HL-60/S4 treated with retinoic acid at 250 ng/mL for 4 days and 3 days (cell line): ENCODE data around the gene RTF1.

Experiments used
- in situ Hi-C: fragments of 300-500 bp; cut with MboI; formaldehyde crosslinking; loops from 2 replicates; pipeline ENCODE4 v1.7.0; 2022; ENCODE audit warnings: low sequenced_read_pairs

RTF1 gene

GRCh38 chr15:41502795-41503668, 86.1 kb downstream of the RTF1 start:
- in situ Hi-C loops, result no loop called here

- in situ Hi-C loops, result no loop called here
Measured at GRCh38 chr15:41503669-41504010, 86.7 kb downstream of the RTF1 start.

GRCh38 chr15:41504751-41505492, 88.0 kb downstream of the RTF1 start:
- in situ Hi-C loops, result no loop called here

- in situ Hi-C loops, result no loop called here
Measured at GRCh38 chr15:41505776-41506175, 88.9 kb downstream of the RTF1 start.

- in situ Hi-C loops, result no loop called here
Measured at GRCh38 chr15:41506796-41507341, 90.0 kb downstream of the RTF1 start.

- in situ Hi-C loops, result no loop called here
Measured at GRCh38 chr15:41507820-41508290, 91.0 kb downstream of the RTF1 start.

GRCh38 chr15:41510728-41511127, 93.8 kb downstream of the RTF1 start:
- in situ Hi-C loops, result no loop called here

GRCh38 chr15:41511331-41511898, 94.5 kb downstream of the RTF1 start:
- in situ Hi-C loops, result no loop called here

- in situ Hi-C loops, result no loop called here
Measured at GRCh38 chr15:41511899-41512369, 95.0 kb downstream of the RTF1 start.

GRCh38 chr15:41512512-41512939, 95.6 kb downstream of the RTF1 start:
- in situ Hi-C loops, result no loop called here

GRCh38 chr15:41512940-41513505, 96.1 kb downstream of the RTF1 start:
- in situ Hi-C loops, result no loop called here

GRCh38 chr15:41513506-41514227, 96.8 kb downstream of the RTF1 start, which contains the start of gene LTK:
TSS of gene LTK (minus strand) at chr15:41513827. CDS start at chr15:41513709, 118 bp downstream.
- in situ Hi-C loops, result no loop called here

GRCh38 chr15:41517895-41518449, 101.1 kb downstream of the RTF1 start:
- in situ Hi-C loops, result no loop called here

GRCh38 chr15:41520636-41521035, 103.7 kb downstream of the RTF1 start:
- in situ Hi-C loops, result no loop called here

GRCh38 chr15:41521614-41522013, 104.7 kb downstream of the RTF1 start:
- in situ Hi-C loops, result no loop called here

GRCh38 chr15:41523097-41523496, 106.2 kb downstream of the RTF1 start:
- in situ Hi-C loops, result no loop called here

- in situ Hi-C loops, result no loop called here
Measured at GRCh38 chr15:41530363-41530956, 113.6 kb downstream of the RTF1 start.
